ENCODE measurements around the gene FHIT.

FHIT gene

DNA sequence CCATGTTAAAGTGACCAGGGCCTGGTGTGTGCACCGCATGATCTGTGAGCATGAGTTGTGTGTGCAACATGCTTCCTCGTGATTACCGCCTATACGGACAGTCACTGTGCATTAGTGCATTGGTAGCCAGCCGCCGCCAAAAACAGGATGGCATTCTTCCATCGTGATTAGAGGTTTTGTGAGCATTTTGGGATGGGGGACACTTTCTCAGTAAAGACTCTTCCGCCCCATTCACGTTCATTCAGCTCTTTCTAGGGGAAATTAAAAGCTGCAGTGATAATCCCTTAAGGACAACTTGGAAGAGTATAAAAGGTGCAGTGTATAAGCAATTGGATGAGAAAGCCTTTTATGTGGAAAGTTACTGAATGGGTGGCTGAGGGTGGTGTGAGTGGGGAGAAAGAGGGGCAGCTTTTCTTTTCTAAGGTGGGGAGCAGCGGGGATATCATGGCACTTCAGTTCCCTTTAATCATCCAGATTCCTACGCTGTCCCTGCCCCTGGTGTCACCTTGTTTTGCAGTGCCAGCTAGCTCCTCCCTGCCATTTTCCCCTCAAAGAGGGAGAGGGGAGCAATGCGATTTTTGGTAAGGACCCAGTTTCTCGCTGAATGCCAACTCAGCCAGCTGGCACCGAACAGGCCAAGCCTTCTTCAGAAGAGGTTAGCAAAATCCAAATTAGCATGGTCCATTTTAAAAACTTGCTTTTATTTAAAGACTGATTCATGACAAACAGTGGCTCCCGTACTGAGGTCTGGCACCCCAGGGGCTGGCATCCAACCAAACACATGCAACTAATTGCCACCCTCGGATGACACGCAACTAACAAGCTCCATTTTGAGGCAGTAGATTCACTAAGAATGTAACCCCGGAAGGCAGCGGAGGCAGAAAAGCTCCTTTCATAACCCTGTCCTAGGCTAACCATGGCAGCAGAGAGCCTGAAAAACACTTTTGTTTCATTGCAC is 447.8 kb downstream of the FHIT start:
- no peak overlapping the region for H3K9ac ChIP-seq (ENCODE audit: low read length)
- H3K9me3 ChIP-seq (ENCODE audit: insufficient read depth, low read length), result no peaks in the 10 kb centered on the region
- H3K4me3 ChIP-seq (ENCODE audit: insufficient read depth, low read length, poor library complexity, severe bottlenecking), result no peak overlapping the region
- no peak overlapping the region for H3K27ac ChIP-seq (ENCODE audit: low read depth, low read length)
- no peaks in the 10 kb centered on the region for H3F3A ChIP-seq (ENCODE audit: insufficient read depth)
- H3K9me2 ChIP-seq (replicated peaks; ENCODE audit: insufficient read depth, low read length), result no peaks in the 10 kb centered on the region
- no peaks in the 10 kb centered on the region for H3K36me3 ChIP-seq (ENCODE audit: low read length)
- H2AFZ ChIP-seq (ENCODE audit: low read depth, low read length, severe bottlenecking), result no peak overlapping the region
- no peaks in the 10 kb centered on the region for H3K79me2 ChIP-seq (ENCODE audit: insufficient read depth, low read length)
- no peak for TF ChIP-seq EZH2phosphoT487 (conservative IDR thresholded peaks at IDR 0.05; ENCODE audit: low read length)
- TF ChIP-seq, protein P1, sequence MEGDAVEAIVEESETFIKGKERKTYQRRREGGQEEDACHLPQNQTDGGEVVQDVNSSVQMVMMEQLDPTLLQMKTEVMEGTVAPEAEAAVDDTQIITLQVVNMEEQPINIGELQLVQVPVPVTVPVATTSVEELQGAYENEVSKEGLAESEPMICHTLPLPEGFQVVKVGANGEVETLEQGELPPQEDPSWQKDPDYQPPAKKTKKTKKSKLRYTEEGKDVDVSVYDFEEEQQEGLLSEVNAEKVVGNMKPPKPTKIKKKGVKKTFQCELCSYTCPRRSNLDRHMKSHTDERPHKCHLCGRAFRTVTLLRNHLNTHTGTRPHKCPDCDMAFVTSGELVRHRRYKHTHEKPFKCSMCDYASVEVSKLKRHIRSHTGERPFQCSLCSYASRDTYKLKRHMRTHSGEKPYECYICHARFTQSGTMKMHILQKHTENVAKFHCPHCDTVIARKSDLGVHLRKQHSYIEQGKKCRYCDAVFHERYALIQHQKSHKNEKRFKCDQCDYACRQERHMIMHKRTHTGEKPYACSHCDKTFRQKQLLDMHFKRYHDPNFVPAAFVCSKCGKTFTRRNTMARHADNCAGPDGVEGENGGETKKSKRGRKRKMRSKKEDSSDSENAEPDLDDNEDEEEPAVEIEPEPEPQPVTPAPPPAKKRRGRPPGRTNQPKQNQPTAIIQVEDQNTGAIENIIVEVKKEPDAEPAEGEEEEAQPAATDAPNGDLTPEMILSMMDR (IDR thresholded peaks at IDR 0.05; ENCODE audit: insufficient read depth, low read length, poor library complexity, severe bottlenecking), result no peak
- H3K27me3 ChIP-seq (ENCODE audit: low read length), result no peaks in the 10 kb centered on the region
- no peaks in the 10 kb centered on the region for H4K20me1 ChIP-seq (ENCODE audit: low read depth, low read length)
- no peak overlapping the region for H3K4me2 ChIP-seq (ENCODE audit: low read depth, low read length, poor library complexity, severe bottlenecking)

DNA sequence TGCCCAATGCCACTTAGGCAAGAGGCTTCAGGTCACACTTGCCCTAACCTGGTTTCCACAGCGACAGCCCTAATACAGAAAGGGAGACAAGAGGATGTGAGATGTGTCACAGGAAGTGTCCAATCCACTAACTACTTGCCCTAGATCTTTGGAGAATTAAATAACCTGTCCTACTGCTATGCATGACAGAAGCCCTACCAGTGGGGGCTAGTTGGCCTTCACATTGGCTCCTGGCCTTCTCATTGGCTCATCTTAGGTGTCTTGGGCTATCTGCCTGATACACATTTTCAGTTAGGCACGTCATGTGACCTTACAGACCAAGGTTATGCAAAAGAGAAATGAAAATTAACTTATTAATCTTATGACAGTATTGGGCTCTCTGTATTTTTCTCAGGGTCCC is 449.9 kb downstream of the FHIT start:
- Histone ChIP-seq H3F3A (ENCODE audit: insufficient read depth) (no peaks in the 10 kb centered on the region), H4K20me1 (ENCODE audit: low read depth, low read length) (no peaks in the 10 kb centered on the region), H3K27me3 (ENCODE audit: low read length) (no peaks in the 10 kb centered on the region), H3K4me2 (ENCODE audit: low read depth, low read length, poor library complexity, severe bottlenecking) (no peak overlapping the region), H3K4me3 (ENCODE audit: insufficient read depth, low read length, poor library complexity, severe bottlenecking) (no peak overlapping the region), H3K36me3 (ENCODE audit: low read length) (no peaks in the 10 kb centered on the region), H2AFZ (ENCODE audit: low read depth, low read length, severe bottlenecking) (no peak overlapping the region), H3K79me2 (ENCODE audit: insufficient read depth, low read length) (no peaks in the 10 kb centered on the region), H3K9me2 (replicated peaks; ENCODE audit: insufficient read depth, low read length) (no peaks in the 10 kb centered on the region), H3K9me3 (ENCODE audit: insufficient read depth, low read length) (no peaks in the 10 kb centered on the region), H3K27ac (ENCODE audit: low read depth, low read length) (no peak overlapping the region), H3K9ac (ENCODE audit: low read length) (no peak overlapping the region)
- TF ChIP-seq EZH2phosphoT487 (conservative IDR thresholded peaks at IDR 0.05; ENCODE audit: low read length), result no peak
- TF ChIP-seq, protein P1 (IDR thresholded peaks at IDR 0.05; ENCODE audit: insufficient read depth, low read length, poor library complexity, severe bottlenecking), result no peak

DNA sequence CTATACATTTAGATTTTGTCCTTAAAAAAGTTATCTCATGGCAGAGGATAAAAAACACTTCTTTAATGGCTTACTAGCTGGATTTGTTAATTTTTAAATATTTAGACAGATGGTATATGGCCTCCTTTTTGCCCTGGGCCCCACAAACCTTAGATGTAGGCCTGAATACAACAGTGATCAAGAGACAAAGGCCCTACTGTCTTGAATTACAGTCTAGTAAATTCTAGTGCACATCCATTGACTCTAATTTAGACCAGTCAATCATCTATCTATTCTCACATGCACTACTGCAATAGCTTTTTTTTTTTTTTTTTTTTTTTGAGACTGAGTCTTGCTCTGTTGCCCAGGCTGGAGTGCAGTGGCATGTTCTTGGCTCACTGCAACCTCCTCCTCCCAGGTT is 452.8 kb downstream of the FHIT start:
- Histone ChIP-seq H3K27ac (ENCODE audit: low read depth, low read length) (no peak overlapping the region), H4K20me1 (ENCODE audit: low read depth, low read length) (no peaks in the 10 kb centered on the region), H3K4me2 (ENCODE audit: low read depth, low read length, poor library complexity, severe bottlenecking) (no peak overlapping the region), H3K36me3 (ENCODE audit: low read length) (no peaks in the 10 kb centered on the region), H2AFZ (ENCODE audit: low read depth, low read length, severe bottlenecking) (no peak overlapping the region), H3K27me3 (ENCODE audit: low read length) (no peaks in the 10 kb centered on the region), H3K9me3 (ENCODE audit: insufficient read depth, low read length) (no peaks in the 10 kb centered on the region), H3F3A (ENCODE audit: insufficient read depth) (no peaks in the 10 kb centered on the region), H3K9me2 (replicated peaks; ENCODE audit: insufficient read depth, low read length) (no peaks in the 10 kb centered on the region), H3K4me3 (ENCODE audit: insufficient read depth, low read length, poor library complexity, severe bottlenecking) (no peak overlapping the region), H3K9ac (ENCODE audit: low read length) (no peak overlapping the region), H3K79me2 (ENCODE audit: insufficient read depth, low read length) (no peaks in the 10 kb centered on the region)
- TF ChIP-seq, protein P1 (IDR thresholded peaks at IDR 0.05; ENCODE audit: insufficient read depth, low read length, poor library complexity, severe bottlenecking), result no peak
- TF ChIP-seq EZH2phosphoT487 (conservative IDR thresholded peaks at IDR 0.05; ENCODE audit: low read length), result no peak
